ENCODE results near the gene HRH3.

HRH3 gene

DNA sequence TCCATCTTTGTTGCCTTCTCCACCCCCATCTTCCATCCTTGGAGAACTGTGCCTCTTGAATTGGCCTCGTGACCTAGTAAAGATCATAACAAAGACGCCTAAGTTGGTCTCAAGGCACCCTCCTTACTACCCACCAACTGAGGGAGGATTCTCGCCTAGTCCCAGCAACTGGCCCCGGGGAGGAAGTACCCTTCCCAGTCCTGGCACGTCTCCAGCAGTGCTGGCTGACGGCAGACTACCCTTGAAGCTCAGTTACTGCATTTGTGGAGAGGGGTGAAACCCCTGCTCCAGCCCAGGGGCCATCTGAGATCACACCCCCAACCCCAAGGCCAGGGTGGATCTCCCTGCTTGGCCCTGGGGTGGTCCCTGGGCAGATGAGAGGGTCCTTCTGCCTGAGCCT is 16.1 kb upstream of the HRH3 start:
- H3K79me2 ChIP-seq (ENCODE audit: control insufficient read depth, insufficient read depth, low read length, unreplicated experiment): peaks cover 24% of the 10 kb centered on the region
- H2AFZ ChIP-seq (ENCODE audit: low read length, unreplicated experiment): no peak overlapping the region
- no peaks in the 10 kb centered on the region for H3K27me3 ChIP-seq (ENCODE audit: insufficient read depth, low read length)
- peaks cover 4% of the 10 kb centered on the region for H3K4me1 ChIP-seq (ENCODE audit: control insufficient read depth, insufficient read depth, low read length, unreplicated experiment)
- no peaks in the 10 kb centered on the region for H3K36me3 ChIP-seq (ENCODE audit: insufficient read depth, low read length)
- no peak overlapping the region for H3K4me3 ChIP-seq (ENCODE audit: low read depth, low read length)
- no peak overlapping the region for H3K27ac ChIP-seq (ENCODE audit: low read depth, low read length)

DNA sequence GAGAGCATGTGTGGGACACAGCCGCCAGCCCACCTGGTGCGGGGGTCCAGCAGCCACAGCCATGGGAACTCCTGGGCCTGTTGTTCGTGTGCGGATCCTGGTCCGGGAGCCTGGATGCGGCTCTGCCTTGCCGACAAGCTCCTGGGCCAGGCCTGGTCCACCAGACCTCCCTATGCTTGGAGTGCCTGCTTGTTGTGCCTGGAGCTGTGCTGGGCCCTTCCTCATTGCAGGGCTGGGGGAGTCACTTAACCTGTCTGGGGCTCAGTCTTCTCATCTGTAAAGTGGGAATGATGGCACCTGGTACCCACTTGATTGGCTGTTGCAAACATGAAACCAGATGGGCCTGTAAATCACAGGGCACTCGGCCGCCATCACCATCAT is 15.7 kb upstream of the HRH3 start:
- peaks cover 20% of the 10 kb centered on the region for H3K79me2 ChIP-seq (ENCODE audit: control insufficient read depth, insufficient read depth, low read length, unreplicated experiment)
- H3K36me3 ChIP-seq (ENCODE audit: insufficient read depth, low read length): no peaks in the 10 kb centered on the region
- no peaks in the 10 kb centered on the region for H3K27me3 ChIP-seq (ENCODE audit: insufficient read depth, low read length)
- peaks cover 4% of the 10 kb centered on the region for H3K4me1 ChIP-seq (ENCODE audit: control insufficient read depth, insufficient read depth, low read length, unreplicated experiment)
- H2AFZ ChIP-seq (ENCODE audit: low read length, unreplicated experiment): no peak overlapping the region
- no peak overlapping the region for H3K27ac ChIP-seq (ENCODE audit: low read depth, low read length)
- H3K4me3 ChIP-seq (ENCODE audit: low read depth, low read length): no peak overlapping the region

DNA sequence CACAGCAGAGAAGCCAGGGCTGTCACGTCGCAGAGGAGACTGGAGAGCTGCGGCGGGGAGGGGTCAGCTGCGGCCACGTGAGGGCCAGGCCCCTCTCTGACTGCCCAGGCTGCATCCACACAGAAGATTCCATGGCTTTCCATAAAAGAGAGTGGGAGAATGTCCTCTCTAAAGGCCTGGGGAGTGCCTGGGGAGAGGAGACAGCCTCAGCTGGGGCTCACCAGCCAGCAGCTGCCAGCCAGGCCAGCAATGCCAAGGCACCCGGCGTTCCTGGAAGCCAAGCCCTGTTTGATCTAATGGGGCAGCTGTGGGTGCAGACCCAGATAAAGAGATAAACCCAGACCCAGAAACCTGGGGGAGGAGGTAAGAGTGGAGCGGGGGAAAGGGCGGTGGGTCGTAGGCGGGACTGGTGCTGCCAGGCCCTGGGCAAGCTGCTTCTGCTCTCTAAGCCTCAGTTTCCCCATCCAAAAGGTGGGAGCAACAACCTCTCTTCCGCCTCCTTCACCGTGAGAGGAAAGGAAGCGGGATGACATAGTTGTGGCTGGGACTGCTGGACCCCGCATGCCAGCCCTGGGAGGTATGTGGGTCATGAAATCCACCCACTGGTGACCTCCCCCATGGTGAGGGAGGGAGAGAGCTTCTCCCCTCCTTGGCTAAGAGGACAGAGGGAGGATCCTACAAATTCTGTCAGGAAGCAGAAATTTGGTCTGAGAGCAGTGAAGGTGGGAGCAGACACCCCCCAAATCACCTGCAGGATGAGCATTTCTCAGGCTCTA is 15.1 kb upstream of the HRH3 start:
- H3K36me3 ChIP-seq (ENCODE audit: insufficient read depth, low read length): no peaks in the 10 kb centered on the region
- H3K79me2 ChIP-seq (ENCODE audit: control insufficient read depth, insufficient read depth, low read length, unreplicated experiment): peaks cover 16% of the 10 kb centered on the region
- H2AFZ ChIP-seq (ENCODE audit: low read length, unreplicated experiment): no peak overlapping the region
- H3K27me3 ChIP-seq (ENCODE audit: insufficient read depth, low read length): no peaks in the 10 kb centered on the region
- no peak overlapping the region for H3K4me3 ChIP-seq (ENCODE audit: low read depth, low read length)
- H3K27ac ChIP-seq (ENCODE audit: low read depth, low read length): no peak overlapping the region
- peaks cover 4% of the 10 kb centered on the region for H3K4me1 ChIP-seq (ENCODE audit: control insufficient read depth, insufficient read depth, low read length, unreplicated experiment)

DNA sequence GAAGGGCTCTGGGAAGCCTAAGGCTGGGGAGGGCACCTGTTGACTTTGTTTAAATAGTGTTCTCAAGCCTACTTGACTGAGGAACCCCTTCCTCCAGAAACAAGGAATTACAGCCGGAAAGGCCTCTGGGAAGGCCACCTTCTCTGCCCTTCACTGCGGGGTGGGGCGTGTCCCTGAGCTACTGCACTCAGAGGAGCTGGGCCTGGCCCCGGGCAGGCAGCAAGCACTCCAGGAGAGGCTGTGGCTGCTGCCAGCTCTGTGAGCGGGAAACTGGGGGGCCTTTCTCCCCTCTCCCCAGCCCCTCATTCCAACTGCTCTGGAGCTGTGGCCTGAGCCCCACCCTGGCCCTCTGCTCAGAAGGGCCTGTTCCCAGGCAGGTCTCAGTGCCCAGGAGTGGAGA is 14.3 kb upstream of the HRH3 start:
- no peak overlapping the region for H3K27ac ChIP-seq (ENCODE audit: low read depth, low read length)
- H3K79me2 ChIP-seq (ENCODE audit: control insufficient read depth, insufficient read depth, low read length, unreplicated experiment): peaks cover 7% of the 10 kb centered on the region
- no peak overlapping the region for H3K4me3 ChIP-seq (ENCODE audit: low read depth, low read length)

DNA sequence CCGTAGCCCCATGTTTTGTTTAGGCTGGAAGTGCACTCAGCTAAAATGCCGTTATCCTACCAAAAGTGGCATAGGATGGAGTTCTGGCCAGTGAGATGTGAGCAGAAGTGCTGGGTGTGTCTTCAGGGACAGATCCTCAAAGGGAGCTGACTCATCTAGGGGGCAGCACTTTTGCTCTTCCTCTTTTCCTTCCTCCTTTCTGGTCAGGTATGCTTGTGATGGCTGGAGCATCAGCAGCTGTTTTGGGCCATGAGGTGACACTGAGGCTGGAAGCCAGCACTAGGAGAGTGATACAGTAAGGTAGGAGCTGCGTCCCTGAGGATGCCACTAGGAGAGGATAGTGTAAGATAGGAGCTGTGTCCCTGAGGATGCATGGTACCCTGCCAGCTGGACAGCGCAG is 13.6 kb upstream of the HRH3 start:
- H3K4me1 ChIP-seq (ENCODE audit: control insufficient read depth, insufficient read depth, low read length, unreplicated experiment): peaks cover 4% of the 10 kb centered on the region
- H3K27ac ChIP-seq (ENCODE audit: low read depth, low read length): no peak overlapping the region

More for the DNA sequence above, 14.3 kb upstream of the HRH3 start:
- H3K36me3 ChIP-seq (ENCODE audit: insufficient read depth, low read length): no peaks in the 10 kb centered on the region
- no peaks in the 10 kb centered on the region for H3K27me3 ChIP-seq (ENCODE audit: insufficient read depth, low read length)
- H2AFZ ChIP-seq (ENCODE audit: low read length, unreplicated experiment): no peak overlapping the region
- H3K4me1 ChIP-seq (ENCODE audit: control insufficient read depth, insufficient read depth, low read length, unreplicated experiment): peaks cover 4% of the 10 kb centered on the region

DNA sequence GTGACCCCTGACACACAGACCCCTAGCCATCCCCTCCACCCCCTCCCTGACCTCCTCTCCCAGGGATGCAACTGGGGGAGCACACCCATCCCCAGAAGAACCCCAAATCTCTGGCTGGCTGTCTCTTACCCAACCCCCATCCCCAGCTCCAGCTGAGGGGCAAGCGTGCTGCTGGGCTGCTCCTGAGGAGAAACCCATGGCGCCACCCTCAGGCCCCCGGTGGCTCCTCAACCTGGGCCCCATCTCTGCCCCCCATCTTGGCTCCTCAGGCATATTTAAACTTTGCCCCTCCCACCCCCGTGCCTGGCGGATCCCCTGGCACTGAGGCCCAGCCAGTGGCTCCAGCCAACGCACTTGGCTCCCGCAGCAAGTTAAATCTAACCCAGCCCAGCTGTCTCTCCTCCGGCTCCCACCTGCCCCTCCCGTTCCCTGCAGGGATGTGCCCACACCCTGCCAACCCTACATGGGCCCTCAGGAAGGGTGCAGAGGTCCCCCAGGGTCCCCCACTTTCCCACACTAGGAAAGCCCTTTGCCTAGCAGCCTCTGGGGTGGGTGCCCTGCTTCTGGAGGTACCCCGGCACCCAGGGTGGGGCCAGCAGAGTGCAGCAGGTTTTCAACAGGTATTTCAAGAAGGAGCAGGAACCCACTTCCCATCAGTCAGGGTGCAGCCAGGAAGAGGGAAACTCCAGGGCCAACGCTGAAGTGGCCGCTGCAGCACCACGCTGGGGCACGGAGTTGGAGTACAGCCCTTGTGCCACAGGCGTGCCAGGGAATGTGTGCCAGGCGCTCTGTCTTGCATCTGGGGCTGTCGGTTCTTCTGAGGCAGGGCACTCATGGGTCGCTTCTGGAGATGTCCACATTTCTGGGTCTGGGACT is 12.9 kb upstream of the HRH3 start:
- no peak overlapping the region for H2AFZ ChIP-seq (ENCODE audit: low read length, unreplicated experiment)
- no peaks in the 10 kb centered on the region for H3K36me3 ChIP-seq (ENCODE audit: insufficient read depth, low read length)
- H3K79me2 ChIP-seq (ENCODE audit: control insufficient read depth, insufficient read depth, low read length, unreplicated experiment): no peaks in the 10 kb centered on the region
- no peak overlapping the region for H3K4me3 ChIP-seq (ENCODE audit: low read depth, low read length)
- no peak overlapping the region for H3K27ac ChIP-seq (ENCODE audit: low read depth, low read length)
- H3K27me3 ChIP-seq (ENCODE audit: insufficient read depth, low read length): no peaks in the 10 kb centered on the region
- H3K4me1 ChIP-seq (ENCODE audit: control insufficient read depth, insufficient read depth, low read length, unreplicated experiment): peaks cover 4% of the 10 kb centered on the region

More for the DNA sequence above, 13.6 kb upstream of the HRH3 start:
- Histone ChIP-seq H3K4me3 (ENCODE audit: low read depth, low read length) (no peak overlapping the region), H3K36me3 (ENCODE audit: insufficient read depth, low read length) (no peaks in the 10 kb centered on the region), H3K79me2 (ENCODE audit: control insufficient read depth, insufficient read depth, low read length, unreplicated experiment) (peaks cover under 1% of the 10 kb centered on the region), H2AFZ (ENCODE audit: low read length, unreplicated experiment) (no peak overlapping the region), H3K27me3 (ENCODE audit: insufficient read depth, low read length) (no peaks in the 10 kb centered on the region)

DNA sequence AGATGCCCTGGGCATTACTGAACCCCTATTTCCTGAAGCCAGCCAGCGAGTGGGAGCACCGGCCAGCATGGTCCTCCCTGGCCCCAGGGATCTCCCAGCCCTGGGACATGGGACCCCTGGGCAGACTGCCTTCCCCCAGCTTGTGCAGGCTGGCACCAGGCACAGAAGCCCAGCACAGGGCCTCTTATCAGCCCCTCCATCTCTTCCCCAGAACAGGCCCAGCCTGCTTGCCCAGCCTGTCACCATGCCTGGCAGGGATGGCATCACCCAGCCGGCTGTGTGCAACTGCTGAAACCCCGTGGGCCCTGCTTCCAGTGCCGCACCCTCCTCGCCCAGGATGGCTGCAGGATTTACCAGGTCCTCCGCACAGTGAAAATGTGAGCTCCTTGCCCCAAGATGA is 12.1 kb upstream of the HRH3 start:
- Histone ChIP-seq H2AFZ (ENCODE audit: low read length, unreplicated experiment) (no peak overlapping the region), H3K27me3 (ENCODE audit: insufficient read depth, low read length) (peaks cover 5% of the 10 kb centered on the region), H3K27ac (ENCODE audit: low read depth, low read length) (no peak overlapping the region), H3K79me2 (ENCODE audit: control insufficient read depth, insufficient read depth, low read length, unreplicated experiment) (no peaks in the 10 kb centered on the region), H3K36me3 (ENCODE audit: insufficient read depth, low read length) (no peaks in the 10 kb centered on the region), H3K4me3 (ENCODE audit: low read depth, low read length) (no peak overlapping the region), H3K4me1 (ENCODE audit: control insufficient read depth, insufficient read depth, low read length, unreplicated experiment) (no peaks in the 10 kb centered on the region)

DNA sequence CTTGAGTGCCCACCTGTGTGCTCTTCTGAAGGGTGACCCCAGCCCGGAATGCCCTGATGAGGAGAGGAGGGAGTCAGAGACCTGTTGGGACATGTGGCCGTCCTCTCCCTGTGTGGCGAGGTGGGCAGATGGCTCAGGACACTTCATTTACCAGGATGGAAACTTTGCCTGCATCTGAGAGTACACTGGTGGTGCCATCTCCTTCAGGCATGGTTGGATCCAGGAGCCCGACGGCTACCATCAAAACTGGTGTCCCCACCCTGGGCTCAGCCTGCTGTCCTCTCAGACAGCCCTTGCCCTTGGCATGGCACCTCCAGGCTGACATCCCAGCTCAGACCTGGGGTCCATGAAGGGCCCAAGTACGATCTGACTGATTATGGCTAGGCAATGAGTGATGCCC is 11.2 kb upstream of the HRH3 start:
- H3K27me3 ChIP-seq (ENCODE audit: insufficient read depth, low read length): peaks cover 14% of the 10 kb centered on the region
- H3K36me3 ChIP-seq (ENCODE audit: insufficient read depth, low read length): no peaks in the 10 kb centered on the region
- H3K27ac ChIP-seq (ENCODE audit: low read depth, low read length): no peak overlapping the region
- H3K4me3 ChIP-seq (ENCODE audit: low read depth, low read length): no peak overlapping the region
- no peaks in the 10 kb centered on the region for H3K79me2 ChIP-seq (ENCODE audit: control insufficient read depth, insufficient read depth, low read length, unreplicated experiment)
- H3K4me1 ChIP-seq (ENCODE audit: control insufficient read depth, insufficient read depth, low read length, unreplicated experiment): no peaks in the 10 kb centered on the region
- H2AFZ ChIP-seq (ENCODE audit: low read length, unreplicated experiment): no peak overlapping the region

DNA sequence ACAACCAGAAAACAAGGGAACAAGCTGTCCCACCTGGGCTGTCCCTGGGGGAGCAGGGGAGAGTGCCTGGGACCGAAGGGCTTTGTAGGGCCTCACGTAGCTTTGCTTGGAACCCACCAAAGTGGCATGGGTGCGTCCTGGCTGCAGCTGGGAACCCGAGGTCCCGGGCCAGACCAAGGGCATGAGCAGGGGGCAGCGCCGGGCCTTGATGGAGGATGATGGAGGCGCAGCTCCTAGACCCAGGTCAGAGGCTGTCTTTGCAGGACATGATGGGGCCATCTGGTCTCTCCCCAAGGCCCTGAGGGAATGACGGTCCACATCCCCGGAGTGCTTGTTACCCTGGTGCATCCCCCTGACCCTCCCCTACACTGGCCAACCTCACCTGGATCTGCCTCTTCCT is 10.6 kb upstream of the HRH3 start:
- Histone ChIP-seq H2AFZ (ENCODE audit: low read length, unreplicated experiment) (no peak overlapping the region), H3K36me3 (ENCODE audit: insufficient read depth, low read length) (no peaks in the 10 kb centered on the region), H3K4me1 (ENCODE audit: control insufficient read depth, insufficient read depth, low read length, unreplicated experiment) (no peaks in the 10 kb centered on the region), H3K27ac (ENCODE audit: low read depth, low read length) (no peak overlapping the region), H3K27me3 (ENCODE audit: insufficient read depth, low read length) (peaks cover 19% of the 10 kb centered on the region), H3K4me3 (ENCODE audit: low read depth, low read length) (no peak overlapping the region), H3K79me2 (ENCODE audit: control insufficient read depth, insufficient read depth, low read length, unreplicated experiment) (no peaks in the 10 kb centered on the region)

DNA sequence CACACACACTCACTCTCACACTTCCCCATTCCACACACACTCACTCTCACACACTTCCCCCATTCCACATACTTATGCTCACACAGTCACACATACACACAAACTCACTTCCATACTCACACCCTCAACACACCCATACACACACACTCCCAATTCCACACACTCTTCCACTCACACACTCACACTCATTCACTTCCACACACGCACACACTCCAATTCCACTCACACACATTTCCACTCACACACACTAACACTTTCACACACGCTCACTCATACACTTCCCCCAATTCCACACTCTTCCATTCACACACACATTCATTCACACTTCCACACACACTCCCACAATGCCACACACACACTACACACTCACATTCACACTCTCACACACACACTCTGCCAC is 10.2 kb upstream of the HRH3 start:
- H3K79me2 ChIP-seq (ENCODE audit: control insufficient read depth, insufficient read depth, low read length, unreplicated experiment): no peaks in the 10 kb centered on the region
- H2AFZ ChIP-seq (ENCODE audit: low read length, unreplicated experiment): no peak overlapping the region
- H3K27me3 ChIP-seq (ENCODE audit: insufficient read depth, low read length): peaks cover 23% of the 10 kb centered on the region
- H3K36me3 ChIP-seq (ENCODE audit: insufficient read depth, low read length): no peaks in the 10 kb centered on the region
- H3K27ac ChIP-seq (ENCODE audit: low read depth, low read length): no peak overlapping the region
- H3K4me1 ChIP-seq (ENCODE audit: control insufficient read depth, insufficient read depth, low read length, unreplicated experiment): no peaks in the 10 kb centered on the region
- no peak overlapping the region for H3K4me3 ChIP-seq (ENCODE audit: low read depth, low read length)

DNA sequence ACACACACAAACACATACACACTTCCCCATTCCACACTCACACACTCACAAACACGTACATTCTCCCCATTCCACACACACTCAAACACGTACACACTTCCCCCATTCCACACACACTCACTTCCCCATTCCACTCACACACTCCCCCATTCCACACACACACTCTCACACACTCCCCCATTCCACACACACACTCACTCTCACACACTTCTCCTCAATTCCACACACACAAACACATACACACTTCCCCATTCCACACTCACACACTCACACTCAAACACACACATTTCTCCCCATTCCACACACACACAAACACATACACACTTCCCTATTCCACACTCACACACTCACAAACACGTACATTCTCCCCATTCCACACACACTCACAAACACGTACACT is 9.6 kb upstream of the HRH3 start:
- no peak overlapping the region for H3K4me3 ChIP-seq (ENCODE audit: low read depth, low read length)
- H2AFZ ChIP-seq (ENCODE audit: low read length, unreplicated experiment): no peak overlapping the region
- H3K27me3 ChIP-seq (ENCODE audit: insufficient read depth, low read length): peaks cover 29% of the 10 kb centered on the region
- no peaks in the 10 kb centered on the region for H3K4me1 ChIP-seq (ENCODE audit: control insufficient read depth, insufficient read depth, low read length, unreplicated experiment)
- H3K36me3 ChIP-seq (ENCODE audit: insufficient read depth, low read length): no peaks in the 10 kb centered on the region
- H3K79me2 ChIP-seq (ENCODE audit: control insufficient read depth, insufficient read depth, low read length, unreplicated experiment): no peaks in the 10 kb centered on the region
- H3K27ac ChIP-seq (ENCODE audit: low read depth, low read length): no peak overlapping the region

All from ACC112 (cell line).